Measurements from ENCODE around the gene RTN1. TPM values are rescaled to one million over a fixed set of nuclear protein-coding genes. Genes with fewer than 3 reads are reported as not detected.

RTN1 gene
- total and polyA plus RNA-seq, 12 donors, result 2.9 to 19.7 (median 7.6) TPM

DNA sequence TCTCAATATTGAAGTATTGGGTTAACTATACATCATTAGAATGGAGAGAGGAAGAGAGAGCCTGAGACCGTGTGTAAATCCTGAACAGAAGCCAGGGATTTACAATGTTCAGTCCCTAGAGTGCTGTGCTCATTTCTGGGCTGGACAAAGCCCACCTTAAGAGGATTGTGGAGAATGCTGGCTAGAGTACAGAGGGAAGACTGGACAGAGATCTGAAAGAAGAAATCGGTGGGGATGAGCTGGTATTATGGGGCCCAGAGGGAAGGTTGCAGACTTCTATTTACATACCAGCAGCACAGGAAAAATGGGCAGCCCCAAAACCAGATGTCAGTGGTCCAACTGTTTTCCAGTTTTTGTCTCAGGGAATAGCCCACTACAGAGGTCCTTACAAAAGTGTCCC, 42.3 kb downstream of the RTN1 start:
- 37 to 52% (median 43%) methylated on average over 2 of the region's 2 CpGs for WGBS, 4 donors
- Histone ChIP-seq H3K4me3 (no peak overlapping the region), H3K27ac (no peak overlapping the region), H3K9me3 (replicated peaks in 1 of 3) (no peaks in the 10 kb centered on the region), H3K4me1 (replicated peaks in 1 of 2) (no peaks in the 10 kb centered on the region), H3K36me3 (replicated peaks in 1 of 2) (no peaks in the 10 kb centered on the region), H3K27me3 (no peaks in the 10 kb centered on the region)
- DNase-seq, result no peak
- TF ChIP-seq, protein P1, sequence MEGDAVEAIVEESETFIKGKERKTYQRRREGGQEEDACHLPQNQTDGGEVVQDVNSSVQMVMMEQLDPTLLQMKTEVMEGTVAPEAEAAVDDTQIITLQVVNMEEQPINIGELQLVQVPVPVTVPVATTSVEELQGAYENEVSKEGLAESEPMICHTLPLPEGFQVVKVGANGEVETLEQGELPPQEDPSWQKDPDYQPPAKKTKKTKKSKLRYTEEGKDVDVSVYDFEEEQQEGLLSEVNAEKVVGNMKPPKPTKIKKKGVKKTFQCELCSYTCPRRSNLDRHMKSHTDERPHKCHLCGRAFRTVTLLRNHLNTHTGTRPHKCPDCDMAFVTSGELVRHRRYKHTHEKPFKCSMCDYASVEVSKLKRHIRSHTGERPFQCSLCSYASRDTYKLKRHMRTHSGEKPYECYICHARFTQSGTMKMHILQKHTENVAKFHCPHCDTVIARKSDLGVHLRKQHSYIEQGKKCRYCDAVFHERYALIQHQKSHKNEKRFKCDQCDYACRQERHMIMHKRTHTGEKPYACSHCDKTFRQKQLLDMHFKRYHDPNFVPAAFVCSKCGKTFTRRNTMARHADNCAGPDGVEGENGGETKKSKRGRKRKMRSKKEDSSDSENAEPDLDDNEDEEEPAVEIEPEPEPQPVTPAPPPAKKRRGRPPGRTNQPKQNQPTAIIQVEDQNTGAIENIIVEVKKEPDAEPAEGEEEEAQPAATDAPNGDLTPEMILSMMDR (IDR thresholded peaks at IDR 0.05), result no peak
- TF ChIP-seq POLR2A (IDR thresholded peaks at IDR 0.05), result no peak
- intact Hi-C loops (cut with DNase I), result no loop called here

DNA sequence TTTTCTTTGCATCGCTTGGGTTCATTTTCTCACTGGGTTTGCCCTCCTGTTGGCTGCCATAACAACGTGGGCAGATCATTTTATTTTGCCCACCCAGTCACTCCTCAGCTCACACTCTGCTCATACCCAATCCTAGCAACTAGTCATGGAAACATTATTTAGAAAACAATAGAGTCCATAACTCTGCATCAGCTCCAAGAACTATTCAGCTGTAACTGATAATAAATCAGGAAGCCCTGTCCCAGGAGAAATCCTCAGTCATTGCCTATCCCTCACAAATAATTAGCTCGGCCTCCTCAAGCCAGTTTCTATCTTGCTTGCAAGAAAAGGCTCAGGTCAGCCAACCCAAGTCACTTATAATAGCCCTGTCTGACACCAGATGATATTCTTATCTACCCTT, 43.2 kb downstream of the RTN1 start:
- WGBS, 4 donors, result 52 to 62% (median 54%) methylated on average over 3 of the region's 3 CpGs
- Histone ChIP-seq H3K27me3 (no peaks in the 10 kb centered on the region), H3K9me3 (replicated peaks in 1 of 3) (no peaks in the 10 kb centered on the region), H3K4me1 (replicated peaks in 1 of 2) (no peaks in the 10 kb centered on the region), H3K27ac (no peak overlapping the region), H3K36me3 (replicated peaks in 1 of 2) (no peaks in the 10 kb centered on the region), H3K4me3 (no peak overlapping the region)
- no peak for TF ChIP-seq POLR2A (IDR thresholded peaks at IDR 0.05)
- TF ChIP-seq, protein P1 (IDR thresholded peaks at IDR 0.05), result no peak
- no peak for DNase-seq
- intact Hi-C loops (cut with DNase I), result no loop called here

DNA sequence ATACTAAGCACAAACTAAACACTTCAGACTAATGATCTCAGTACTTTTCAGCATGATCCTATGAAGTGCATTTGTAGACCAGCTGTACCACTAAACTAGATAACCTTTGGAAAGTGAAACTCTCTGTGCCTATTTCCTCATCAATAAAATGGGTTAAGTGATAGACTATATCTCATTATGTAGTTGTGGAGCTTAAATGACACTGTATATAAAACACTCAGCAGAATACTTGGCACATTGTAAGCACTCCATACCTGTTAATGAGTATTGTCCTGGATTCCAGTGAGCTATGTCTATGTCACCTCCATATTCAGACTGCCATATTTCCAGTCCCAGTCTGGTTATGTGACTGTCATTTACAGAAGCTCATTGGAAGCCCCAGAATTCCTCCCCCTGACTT, 44.4 kb downstream of the RTN1 start:
- H3K4me1 ChIP-seq (replicated peaks in 1 of 2), result no peaks in the 10 kb centered on the region
- TF ChIP-seq POLR2A (IDR thresholded peaks at IDR 0.05), result no peak
- TF ChIP-seq, protein P1 (IDR thresholded peaks at IDR 0.05), result no peak
- no peak overlapping the region for H3K4me3 ChIP-seq
- no peak for DNase-seq
- no peaks in the 10 kb centered on the region for H3K27me3 ChIP-seq
- H3K36me3 ChIP-seq (replicated peaks in 1 of 2), result no peaks in the 10 kb centered on the region
- intact Hi-C loops (cut with DNase I), result no loop called here
- no peaks in the 10 kb centered on the region for H3K9me3 ChIP-seq (replicated peaks in 1 of 3)
- H3K27ac ChIP-seq, result no peak overlapping the region

DNA sequence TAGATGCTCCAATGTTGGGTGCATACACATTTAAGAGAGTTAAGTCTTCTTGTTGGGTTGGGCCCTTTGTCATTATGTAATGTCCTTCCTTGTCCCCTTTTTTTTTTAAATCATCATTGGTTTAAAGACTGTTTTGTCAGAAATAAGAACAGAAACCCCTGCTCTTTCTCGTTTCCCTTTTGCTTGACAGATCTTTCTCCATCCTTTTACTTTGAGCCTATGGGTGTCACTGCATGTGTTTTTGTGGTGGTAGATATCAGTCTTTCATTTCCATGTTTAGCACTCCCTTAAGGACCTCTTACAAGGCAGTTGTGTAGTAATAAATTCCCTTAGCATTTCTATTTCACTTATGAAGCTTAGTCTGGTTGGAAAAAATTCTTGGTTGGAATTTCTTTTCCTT, 47.4 kb downstream of the RTN1 start:
- no peaks in the 10 kb centered on the region for H3K9me3 ChIP-seq (replicated peaks in 1 of 3)
- intact Hi-C loops (cut with DNase I), result no loop called here
- H3K4me1 ChIP-seq (replicated peaks in 1 of 2), result no peaks in the 10 kb centered on the region
- no peaks in the 10 kb centered on the region for H3K36me3 ChIP-seq (replicated peaks in 1 of 2)
- 43 to 73% (median 66%) methylated on average over 1 of the region's 1 CpG for WGBS, 4 donors
- H3K4me3 ChIP-seq, result no peak overlapping the region
- TF ChIP-seq POLR2A (IDR thresholded peaks at IDR 0.05), result no peak
- TF ChIP-seq, protein P1 (IDR thresholded peaks at IDR 0.05), result no peak
- no peak for DNase-seq
- H3K27me3 ChIP-seq, result no peaks in the 10 kb centered on the region
- H3K27ac ChIP-seq, result no peak overlapping the region

All from adrenal gland (tissue), 12 donors.